ENCODE measurements around the gene SPEF2.

Gene SPEF2

DNA sequence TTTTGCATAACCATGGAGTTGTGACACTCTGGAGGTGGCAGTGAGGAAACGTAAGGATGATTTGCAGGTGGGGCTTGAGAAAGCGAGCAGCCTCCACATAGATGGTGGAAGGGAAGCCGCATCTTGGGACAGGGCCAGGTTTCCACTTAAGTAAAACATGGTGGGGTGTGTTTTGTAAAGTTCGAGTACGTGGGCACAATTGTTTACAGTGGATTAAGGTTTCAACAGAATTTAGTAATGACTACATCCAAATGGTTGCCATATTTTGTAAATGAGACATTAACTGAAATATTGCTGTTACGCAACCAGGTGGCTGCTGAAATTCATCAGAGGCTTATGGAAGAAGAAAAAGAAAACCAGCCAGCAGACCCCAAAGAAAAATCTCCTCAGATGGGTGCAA is 153.6 kb downstream of the SPEF2 start:
- no peak overlapping the region for H3K4me3 ChIP-seq (ENCODE audit: low read depth in 1 of 2, low read length in 1 of 2)
- no peaks in the 10 kb centered on the region for H3K4me1 ChIP-seq (ENCODE audit: control insufficient read depth in 1 of 2, insufficient read depth in 1 of 2, low read depth in 1 of 2, low read length in 1 of 2)
- no peak overlapping the region for H3K27ac ChIP-seq
- no peaks in the 10 kb centered on the region for H3K36me3 ChIP-seq
- no peaks in the 10 kb centered on the region for H3K9me3 ChIP-seq
- no peaks in the 10 kb centered on the region for H3K27me3 ChIP-seq
- TF ChIP-seq, protein P1, sequence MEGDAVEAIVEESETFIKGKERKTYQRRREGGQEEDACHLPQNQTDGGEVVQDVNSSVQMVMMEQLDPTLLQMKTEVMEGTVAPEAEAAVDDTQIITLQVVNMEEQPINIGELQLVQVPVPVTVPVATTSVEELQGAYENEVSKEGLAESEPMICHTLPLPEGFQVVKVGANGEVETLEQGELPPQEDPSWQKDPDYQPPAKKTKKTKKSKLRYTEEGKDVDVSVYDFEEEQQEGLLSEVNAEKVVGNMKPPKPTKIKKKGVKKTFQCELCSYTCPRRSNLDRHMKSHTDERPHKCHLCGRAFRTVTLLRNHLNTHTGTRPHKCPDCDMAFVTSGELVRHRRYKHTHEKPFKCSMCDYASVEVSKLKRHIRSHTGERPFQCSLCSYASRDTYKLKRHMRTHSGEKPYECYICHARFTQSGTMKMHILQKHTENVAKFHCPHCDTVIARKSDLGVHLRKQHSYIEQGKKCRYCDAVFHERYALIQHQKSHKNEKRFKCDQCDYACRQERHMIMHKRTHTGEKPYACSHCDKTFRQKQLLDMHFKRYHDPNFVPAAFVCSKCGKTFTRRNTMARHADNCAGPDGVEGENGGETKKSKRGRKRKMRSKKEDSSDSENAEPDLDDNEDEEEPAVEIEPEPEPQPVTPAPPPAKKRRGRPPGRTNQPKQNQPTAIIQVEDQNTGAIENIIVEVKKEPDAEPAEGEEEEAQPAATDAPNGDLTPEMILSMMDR (IDR thresholded peaks at IDR 0.05), result no peak

DNA sequence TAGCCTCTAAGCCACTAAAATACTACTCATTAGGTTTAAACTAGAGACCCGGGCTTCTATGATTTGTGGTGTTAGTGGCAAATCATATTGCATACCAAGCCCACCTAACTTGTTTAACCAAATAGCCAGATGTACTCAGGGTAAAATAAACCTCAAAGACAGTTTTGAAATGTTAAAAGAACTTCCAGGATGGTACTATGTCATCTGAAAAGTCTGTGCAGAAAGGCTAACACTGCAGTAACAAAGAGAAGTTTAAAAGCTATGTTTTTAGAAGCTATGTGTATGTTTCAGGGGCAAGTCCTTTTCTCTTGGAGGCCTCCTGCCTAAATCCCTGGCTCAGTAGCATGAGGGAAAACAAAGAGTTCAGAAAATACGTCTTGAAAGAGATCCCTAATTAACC is 154.2 kb downstream of the SPEF2 start:
- TF ChIP-seq, protein P1 (IDR thresholded peaks at IDR 0.05), result no peak
- no peak overlapping the region for H3K27ac ChIP-seq
- H3K36me3 ChIP-seq, result no peaks in the 10 kb centered on the region
- H3K4me1 ChIP-seq (ENCODE audit: control insufficient read depth in 1 of 2, insufficient read depth in 1 of 2, low read depth in 1 of 2, low read length in 1 of 2), result no peaks in the 10 kb centered on the region
- no peaks in the 10 kb centered on the region for H3K27me3 ChIP-seq
- H3K9me3 ChIP-seq, result no peaks in the 10 kb centered on the region
- H3K4me3 ChIP-seq (ENCODE audit: low read depth in 1 of 2, low read length in 1 of 2), result no peak overlapping the region

DNA sequence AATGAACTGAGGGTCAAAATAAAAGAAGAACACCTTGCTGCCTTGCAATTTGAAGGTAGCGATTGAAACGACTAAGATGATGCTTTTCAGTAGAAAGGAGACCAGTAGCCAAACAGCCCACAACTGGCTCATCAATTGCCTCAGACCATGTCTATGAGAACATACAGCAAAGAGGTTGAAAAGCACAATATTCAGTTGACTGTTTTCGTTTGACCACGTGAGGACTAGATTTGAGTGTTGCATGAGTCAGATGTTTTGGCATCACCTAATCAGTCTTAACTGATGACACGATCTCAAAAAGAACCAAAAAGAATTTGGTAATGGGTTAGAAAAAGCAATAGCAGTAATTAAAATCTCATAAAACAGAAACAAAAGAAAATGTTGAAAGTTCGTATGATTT is 156.3 kb downstream of the SPEF2 start:
- no peaks in the 10 kb centered on the region for H3K9me3 ChIP-seq
- H3K27me3 ChIP-seq, result no peaks in the 10 kb centered on the region
- no peaks in the 10 kb centered on the region for H3K36me3 ChIP-seq
- H3K4me3 ChIP-seq (ENCODE audit: low read depth in 1 of 2, low read length in 1 of 2), result no peak overlapping the region
- no peaks in the 10 kb centered on the region for H3K4me1 ChIP-seq (ENCODE audit: control insufficient read depth in 1 of 2, insufficient read depth in 1 of 2, low read depth in 1 of 2, low read length in 1 of 2)
- TF ChIP-seq, protein P1 (IDR thresholded peaks at IDR 0.05), result no peak
- no peak overlapping the region for H3K27ac ChIP-seq

DNA sequence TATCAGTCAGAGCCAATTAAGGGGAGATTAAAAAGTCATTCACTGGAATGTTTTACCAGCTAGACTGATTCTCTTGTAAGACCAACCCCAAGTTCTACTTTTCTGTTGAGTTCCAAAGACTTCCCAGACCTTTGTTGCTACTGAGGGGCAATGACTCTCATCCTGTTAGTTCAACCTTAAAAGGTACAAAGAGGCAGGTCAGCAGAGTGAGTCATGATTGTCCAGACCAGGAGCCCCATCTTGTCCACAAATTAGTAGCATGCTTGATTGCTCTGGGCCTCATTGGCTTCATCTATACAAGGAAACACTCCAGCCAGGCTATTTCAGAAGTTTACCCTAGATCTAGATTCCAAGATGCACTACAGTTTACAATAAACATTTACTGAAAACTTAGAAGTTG is 159.1 kb downstream of the SPEF2 start:
- no peaks in the 10 kb centered on the region for H3K4me1 ChIP-seq (ENCODE audit: control insufficient read depth in 1 of 2, insufficient read depth in 1 of 2, low read depth in 1 of 2, low read length in 1 of 2)
- no peak overlapping the region for H3K27ac ChIP-seq
- H3K4me3 ChIP-seq (ENCODE audit: low read depth in 1 of 2, low read length in 1 of 2), result no peak overlapping the region
- H3K27me3 ChIP-seq, result no peaks in the 10 kb centered on the region
- H3K9me3 ChIP-seq, result no peaks in the 10 kb centered on the region
- TF ChIP-seq, protein P1 (IDR thresholded peaks at IDR 0.05), result no peak
- no peaks in the 10 kb centered on the region for H3K36me3 ChIP-seq

DNA sequence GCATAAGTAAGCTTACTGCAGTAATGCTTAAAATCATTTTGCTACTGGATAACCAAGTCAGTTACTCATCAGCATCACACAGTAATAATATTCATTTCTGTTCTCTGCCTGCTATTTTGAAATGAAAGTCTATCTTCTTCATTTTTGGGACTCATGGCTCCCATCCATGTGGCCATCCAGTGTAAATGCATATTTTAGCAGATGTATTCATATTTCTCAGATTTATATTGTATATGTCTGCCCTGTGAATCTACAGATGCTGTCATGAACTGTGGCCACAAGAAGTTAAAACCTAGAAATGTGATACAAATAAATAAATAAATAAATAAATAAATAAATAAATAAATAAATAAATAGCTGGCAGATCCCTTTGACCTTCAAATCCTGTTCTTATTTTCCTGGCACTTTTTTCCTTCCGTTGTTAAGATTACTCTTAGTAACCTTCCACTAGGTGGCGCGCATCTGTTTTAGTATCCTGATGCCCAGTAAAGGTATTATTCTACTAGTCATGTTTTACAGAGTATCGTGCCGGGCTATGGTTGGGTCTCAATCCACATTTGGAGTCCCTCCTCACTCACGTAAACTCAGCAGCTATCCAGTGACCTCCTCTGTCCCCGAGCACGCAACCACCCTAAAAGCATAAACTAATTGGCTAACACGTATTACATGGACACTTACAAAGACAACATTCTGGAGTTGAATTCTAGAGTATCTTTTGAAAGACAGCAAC is 159.9 kb downstream of the SPEF2 start:
- Histone ChIP-seq H3K9me3 (no peaks in the 10 kb centered on the region), H3K4me1 (ENCODE audit: control insufficient read depth in 1 of 2, insufficient read depth in 1 of 2, low read depth in 1 of 2, low read length in 1 of 2) (no peaks in the 10 kb centered on the region), H3K4me3 (ENCODE audit: low read depth in 1 of 2, low read length in 1 of 2) (no peak overlapping the region), H3K27ac (no peak overlapping the region), H3K36me3 (no peaks in the 10 kb centered on the region), H3K27me3 (no peaks in the 10 kb centered on the region)
- TF ChIP-seq, protein P1 (IDR thresholded peaks at IDR 0.05), result no peak
